ENCODE data around the gene GAL3ST2.

The GAL3ST2 gene

GRCh38 chr2:241772063-241772499 is 4.5 kb upstream of the GAL3ST2 start:
- no peak for DNase-seq (ENCODE audit: low read depth)
- no peak for TF ChIP-seq CTCF (conservative IDR thresholded peaks at IDR 0.05; ENCODE audit: low read depth, low read length)
- no peak overlapping the region for H3K4me3 ChIP-seq (ENCODE audit: low read depth, low read length)

GRCh38 chr2:241773511-241774418 is 2.9 kb upstream of the GAL3ST2 start:
- no peak for TF ChIP-seq CTCF (conservative IDR thresholded peaks at IDR 0.05; ENCODE audit: low read depth, low read length)
- no peak for DNase-seq (ENCODE audit: low read depth)
- H3K4me3 ChIP-seq (ENCODE audit: low read depth, low read length): no peak overlapping the region

- DNase-seq (ENCODE audit: low read depth): peak; percentile 77
- no peak for TF ChIP-seq CTCF (conservative IDR thresholded peaks at IDR 0.05; ENCODE audit: low read depth, low read length)
- no peak overlapping the region for H3K4me3 ChIP-seq (ENCODE audit: low read depth, low read length)
Measured at GRCh38 chr2:241774419-241775222, 2.0 kb upstream of the GAL3ST2 start.

- no peak overlapping the region for H3K4me3 ChIP-seq (ENCODE audit: low read depth, low read length)
- no peak for DNase-seq (ENCODE audit: low read depth)
- no peak for TF ChIP-seq CTCF (conservative IDR thresholded peaks at IDR 0.05; ENCODE audit: low read depth, low read length)
Measured at GRCh38 chr2:241775223-241776177, 1.1 kb upstream of the GAL3ST2 start.

- TF ChIP-seq CTCF (conservative IDR thresholded peaks at IDR 0.05; ENCODE audit: low read depth, low read length): no peak
Measured at GRCh38 chr2:241777170-241777685, 606 bp downstream of the GAL3ST2 start.

More at GRCh38 chr2:241777170-241777685, 606 bp downstream of the GAL3ST2 start:
- no peak overlapping the region for H3K4me3 ChIP-seq (ENCODE audit: low read depth, low read length)
- DNase-seq (ENCODE audit: low read depth): no peak

Measured in choroid plexus epithelial cell (primary cell).